Renal cortical epithelial cell (primary cell): ENCODE measurements around the gene PPT2. TPM values are rescaled to one million over a fixed set of nuclear protein-coding genes. Genes with fewer than 3 reads are reported as not detected.

Experiments used
- DNase-seq: peaks from one replicate; pipeline ENCODE4 v3.0.0-alpha.2; 2011; ENCODE audit warnings: low read depth
- total RNA-seq: library from RNA; depleted of rRNA; stranded (reverse); fragments of >200 nt; gene quantifications from 2 replicates; pipeline ENCODE4 v1.2.3, GENCODE V29; 2014

Gene PPT2
- total RNA-seq, 1 donor from 2014 or later = 48.7 TPM

DNA sequence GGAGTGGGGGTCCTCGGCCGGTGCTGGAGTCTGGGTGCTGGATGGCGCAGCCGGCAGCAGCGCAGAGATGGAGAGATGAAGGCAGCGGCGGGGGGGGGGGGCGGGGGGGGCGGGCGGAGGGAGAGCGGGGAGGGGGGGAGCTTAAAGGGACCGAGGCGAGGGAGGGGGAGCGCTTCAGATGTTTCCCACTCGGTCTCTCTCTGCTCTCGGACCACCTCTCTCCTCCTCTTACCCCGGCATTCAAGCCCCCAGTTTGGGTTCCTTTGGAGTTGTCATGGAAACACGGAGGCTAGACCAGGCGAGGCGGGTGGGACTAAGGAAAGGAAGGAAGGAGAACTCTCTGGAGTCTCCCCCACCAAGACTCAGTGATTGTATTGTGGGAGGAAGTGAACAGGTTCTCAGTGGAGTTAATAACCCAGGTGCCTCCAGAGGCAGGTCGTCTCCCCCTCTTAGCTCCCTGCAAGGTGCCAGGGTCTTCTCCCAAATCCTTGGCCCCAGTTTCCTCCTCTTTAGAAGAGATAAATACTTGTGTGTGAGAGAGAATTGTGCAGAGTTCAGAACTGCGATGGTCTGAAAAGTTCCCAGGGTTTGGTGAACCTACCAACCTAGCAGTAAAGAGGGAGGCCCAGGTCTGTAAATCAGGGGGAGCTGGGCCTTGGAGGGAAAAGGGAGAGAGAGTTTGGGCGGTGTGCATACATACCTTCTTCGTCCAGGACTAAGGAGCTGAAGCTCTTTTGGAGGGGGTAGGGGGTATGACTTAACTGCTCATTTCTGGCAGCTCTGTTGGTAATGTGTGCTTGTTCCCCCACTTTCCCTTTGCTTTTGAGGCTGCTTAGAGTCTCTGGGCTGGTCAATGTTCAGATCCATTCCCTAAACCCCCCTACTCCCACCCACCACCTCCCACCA lies 1.8 kb upstream of the PPT2 start, which contains the start of gene PRRT1:
TSS of gene PRRT1 (minus strand) at position 77 of the 906 bp plus-strand sequence. CDS start 112 bp downstream, outside the sequence.
- DNase-seq = no peak

DNA sequence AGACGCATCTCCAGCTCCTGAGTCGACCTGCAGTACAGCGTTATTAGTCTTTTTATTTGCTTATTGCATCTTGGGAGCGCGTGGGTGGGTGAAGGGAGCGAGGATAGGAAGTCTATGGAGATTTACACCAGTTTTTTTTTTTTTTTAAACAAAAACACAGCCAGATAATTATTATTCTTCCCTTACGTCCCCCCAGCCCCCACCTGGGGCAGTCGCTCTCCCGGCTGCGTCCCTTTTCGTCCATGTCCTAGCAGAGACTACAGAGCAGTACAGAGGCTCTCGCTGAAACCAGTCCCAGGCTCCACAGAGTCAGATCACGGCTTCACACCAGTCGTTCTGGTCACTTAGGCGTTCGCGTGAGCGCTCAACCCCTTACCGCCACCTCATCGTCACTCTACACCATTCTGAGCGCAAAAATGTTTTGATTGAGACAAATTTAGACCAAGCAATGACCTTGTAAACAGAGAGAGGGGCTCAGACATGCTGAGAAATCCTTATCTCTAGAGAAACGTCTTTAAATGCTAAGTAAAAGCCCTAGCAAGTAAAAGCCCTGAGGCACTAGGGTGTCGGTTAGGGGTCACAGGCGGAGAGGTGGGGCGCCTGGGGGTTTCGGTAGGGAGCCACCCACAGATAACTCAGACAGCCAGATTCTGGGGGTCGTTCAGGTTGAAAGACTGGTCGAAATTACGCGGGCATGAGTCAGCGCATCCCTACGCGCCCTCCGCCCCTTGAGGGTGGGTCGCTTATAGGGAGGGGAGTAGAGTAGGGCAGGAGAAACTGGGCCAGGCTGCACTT lies 975 bp upstream of the PPT2 start:
- DNase-seq = peak; percentile 24

- DNase-seq = peak; percentile 68
These were observed 697 bp downstream of the PPT2 start for GRCh38 chr6:32154514-32155161.

DNA sequence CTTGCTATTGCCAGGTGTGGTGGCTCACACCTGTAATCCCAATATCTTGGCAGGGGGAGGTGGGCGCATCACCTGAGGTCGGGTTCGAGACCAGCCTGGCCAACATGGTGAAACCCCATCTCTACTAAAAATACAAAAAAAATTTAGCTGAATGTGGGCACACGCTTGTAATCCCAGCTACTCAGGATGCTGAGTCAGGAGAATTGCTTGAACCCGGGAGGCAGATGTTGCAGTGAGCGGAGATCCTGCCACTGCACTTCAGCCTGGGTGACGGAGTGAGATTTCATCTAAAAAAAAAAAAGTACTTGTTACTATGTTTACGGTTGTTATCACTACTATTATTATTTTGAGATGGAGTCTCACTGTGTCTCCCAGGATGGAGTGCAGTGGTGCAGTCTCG lies 3.0 kb downstream of the PPT2 start:
- DNase-seq = no peak

DNA sequence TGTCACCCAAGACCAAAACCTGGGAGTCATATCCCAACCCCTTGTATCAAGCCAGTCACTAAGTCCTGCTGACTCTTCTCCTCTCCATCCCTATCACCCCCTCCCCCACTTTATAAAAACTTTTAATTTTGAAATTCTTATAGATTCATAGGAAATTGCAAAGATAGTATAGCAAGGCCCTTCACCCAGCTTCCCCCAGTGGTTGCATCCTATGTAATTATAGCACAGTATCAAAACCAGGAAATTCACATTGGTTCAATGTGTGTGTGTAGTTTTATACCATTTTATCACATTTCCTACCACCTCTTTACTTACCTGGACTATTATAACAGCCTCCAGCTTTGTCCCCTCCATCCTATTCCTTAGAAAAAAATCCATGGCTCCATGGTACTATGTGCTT lies 4.1 kb downstream of the PPT2 start:
- no peak for DNase-seq

DNA sequence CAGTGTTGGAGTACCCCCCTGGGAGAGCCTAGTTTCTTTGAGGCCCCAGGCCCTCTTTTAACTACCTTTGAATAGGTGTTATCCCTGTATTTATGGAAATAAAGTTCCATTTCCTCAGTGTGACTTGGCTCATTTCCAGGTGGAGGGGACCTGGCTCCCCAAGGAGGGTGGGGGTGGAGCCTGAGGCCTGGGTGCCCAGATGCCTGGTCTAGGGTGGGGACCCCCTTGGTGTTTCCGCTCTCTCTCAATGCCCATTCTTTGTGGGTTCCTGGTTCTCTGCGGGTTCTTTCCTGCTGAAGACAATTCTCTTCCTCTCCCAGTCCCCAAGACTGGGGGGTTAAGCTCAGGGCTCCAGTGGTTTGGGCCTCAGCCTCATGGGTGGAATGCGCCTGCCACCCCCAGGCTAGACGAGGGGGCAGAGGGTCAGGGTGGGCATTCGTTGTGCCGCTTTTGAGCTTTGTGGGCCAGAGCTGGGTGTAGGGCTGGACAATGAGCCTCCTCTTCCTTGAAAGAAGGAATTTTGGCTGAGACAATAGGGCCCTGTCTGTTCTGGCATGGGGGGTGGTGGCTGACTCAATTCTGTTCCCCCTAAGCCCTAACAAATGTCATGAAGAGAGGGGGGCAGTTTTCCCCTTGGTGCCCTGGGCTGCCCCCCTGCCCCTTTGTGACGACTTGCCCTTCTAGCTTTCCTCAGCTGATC lies 9.8 kb downstream of the PPT2 start:
- DNase-seq = no peak

GRCh38 chr6:32164295-32164694 lies 10.4 kb downstream of the PPT2 start, which contains the start of gene EGFL8:
EGFL8 (plus strand) TSS chr6:32164595; CDS start chr6:32166166, 1,571 bp downstream.
- no peak for DNase-seq

GRCh38 chr6:32166411-32167061 lies 12.6 kb downstream of the PPT2 start:
- DNase-seq = no peak

DNA sequence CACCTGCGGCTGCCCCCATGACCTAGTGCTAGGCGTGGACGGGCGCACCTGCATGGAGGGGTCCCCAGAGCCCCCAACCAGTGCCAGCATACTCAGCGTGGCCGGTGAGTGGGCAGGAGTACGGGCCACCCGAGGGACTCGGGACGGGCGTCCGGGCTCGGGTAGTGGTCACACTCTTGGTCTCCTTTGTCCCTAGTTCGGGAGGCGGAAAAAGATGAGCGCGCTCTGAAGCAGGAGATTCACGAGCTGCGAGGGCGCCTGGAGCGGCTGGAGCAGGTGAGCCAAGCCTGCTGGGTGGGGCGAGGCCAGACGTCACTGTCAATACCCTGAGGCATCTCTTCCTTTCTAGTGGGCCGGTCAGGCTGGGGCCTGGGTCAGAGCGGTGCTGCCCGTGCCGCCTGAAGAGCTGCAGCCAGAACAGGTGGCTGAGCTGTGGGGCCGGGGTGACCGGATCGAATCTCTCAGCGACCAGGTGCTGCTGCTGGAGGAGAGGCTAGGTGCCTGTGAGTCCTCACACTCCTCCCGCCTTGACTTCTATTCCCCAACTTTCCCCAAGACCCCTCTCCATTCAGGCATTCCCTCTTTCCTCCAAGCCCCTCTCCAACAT lies 13.3 kb downstream of the PPT2 start:
- no peak for DNase-seq

DNA sequence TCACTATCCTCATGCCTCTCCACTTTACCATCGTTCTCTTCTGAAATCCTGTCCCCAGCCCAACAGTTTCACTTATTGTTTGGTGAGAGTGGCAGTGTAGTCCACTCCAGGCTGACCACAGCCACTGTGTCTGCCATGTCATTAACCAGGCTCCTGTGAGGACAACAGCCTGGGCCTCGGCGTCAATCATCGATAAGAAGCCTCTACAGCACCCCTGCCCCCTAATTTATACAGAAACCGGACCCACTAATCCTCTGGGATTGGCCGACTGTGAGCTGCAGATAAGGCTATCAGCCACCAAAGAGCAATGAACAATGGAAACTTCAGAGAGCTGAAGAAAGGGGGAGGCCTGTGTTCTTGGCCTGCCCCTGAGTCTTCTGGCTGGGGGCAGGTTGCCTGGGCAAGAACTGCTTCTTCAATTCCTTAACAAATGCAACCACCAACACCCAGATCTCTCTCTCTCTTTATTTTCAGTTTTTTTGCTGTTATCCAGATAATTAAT lies 13.9 kb downstream of the PPT2 start:
- DNase-seq = no peak

DNA sequence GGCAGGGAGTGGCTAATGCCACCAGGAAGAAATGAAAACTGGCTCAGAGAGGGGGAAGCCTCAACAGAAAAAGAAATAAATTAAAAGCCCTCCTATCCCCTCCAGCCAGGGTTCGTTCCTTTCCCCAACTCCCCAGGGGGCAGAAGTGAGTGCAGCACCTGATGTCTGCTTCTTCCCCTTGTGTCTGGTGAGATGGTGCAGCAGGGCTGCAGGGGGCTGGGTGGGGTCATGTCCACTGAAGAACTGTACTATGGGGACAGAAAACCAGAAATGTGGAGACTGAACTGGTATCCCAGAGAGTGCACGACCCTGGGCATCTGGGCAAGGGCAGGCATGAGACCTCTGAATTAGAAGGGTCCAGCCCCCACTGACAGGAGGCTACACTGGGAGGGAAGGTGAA lies 14.4 kb downstream of the PPT2 start:
- DNase-seq = no peak

DNA sequence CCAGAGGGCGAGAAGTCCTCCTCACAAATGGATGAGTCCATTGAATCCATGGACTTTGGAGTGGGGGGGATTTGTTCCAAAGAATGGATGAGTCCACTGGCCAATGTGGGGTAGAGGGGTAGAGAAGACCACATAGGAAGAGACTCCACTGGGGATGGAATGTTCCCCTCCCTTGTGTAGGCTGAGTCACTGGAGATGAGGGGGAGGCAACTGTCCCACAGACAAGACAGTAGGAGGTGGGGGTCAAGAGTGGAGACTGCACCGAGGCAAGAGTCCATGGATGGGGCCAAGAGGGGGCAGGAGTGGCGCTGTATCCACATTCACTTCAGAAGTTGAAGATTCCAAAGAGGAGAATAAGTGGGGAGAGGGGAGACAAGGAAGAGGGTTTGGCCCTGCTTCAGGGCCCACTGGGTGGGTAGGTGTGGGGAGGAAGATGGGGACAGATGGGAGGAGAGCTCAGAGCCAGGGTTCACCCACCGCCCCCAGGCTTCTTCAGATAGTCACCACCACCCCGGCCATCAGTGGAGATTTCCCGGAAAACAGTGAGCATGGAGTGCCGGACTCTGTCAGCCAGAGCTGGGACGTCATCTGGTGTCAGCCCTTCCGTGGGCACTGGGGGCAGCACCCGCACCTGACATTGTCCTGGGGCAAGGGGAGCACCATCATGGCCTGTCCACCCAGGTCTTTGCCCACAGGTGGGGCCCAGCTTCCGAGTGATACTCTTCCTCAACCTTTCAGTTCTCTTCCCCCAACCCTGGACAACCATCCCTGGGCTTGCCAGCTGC lies 15.1 kb downstream of the PPT2 start:
- DNase-seq = no peak

DNA sequence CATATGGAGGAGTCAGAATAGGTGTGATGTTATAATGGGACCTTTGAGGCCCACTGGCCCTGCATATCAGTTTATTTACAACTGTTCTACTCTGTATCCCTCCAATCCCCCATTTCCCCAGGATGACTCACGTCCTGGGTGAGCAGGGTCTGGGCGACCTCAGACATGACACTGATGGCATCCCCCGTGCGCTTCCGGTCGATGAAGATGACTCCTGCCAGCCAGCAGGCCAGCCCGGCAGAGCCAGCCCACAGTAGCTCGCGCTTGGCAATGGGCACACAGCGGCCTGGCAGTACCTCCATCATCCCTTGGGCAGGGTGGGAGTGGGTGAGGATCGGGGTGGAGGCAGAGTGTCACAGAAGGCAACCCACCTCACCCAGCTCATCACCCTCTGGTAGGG lies 16.4 kb downstream of the PPT2 start:
- no peak for DNase-seq

DNA sequence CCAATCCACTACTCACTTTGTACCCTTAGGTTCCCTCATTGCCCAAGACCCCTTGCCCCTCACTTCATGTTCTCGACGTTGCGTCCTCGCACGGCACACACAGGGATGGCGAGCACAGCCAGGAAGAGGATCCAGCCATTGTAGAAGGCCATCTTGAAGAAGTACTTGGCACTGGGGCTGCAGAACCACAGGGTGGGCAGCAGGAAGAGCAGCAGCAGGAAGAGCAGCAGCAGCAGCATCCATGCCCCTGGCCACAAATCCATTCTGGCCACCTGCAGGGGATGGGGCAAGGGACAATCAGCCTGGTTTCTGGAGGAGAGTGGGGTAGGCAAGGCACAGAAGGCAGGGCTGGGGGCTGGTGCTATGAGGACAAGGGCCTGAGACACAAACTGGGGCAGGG lies 17.3 kb downstream of the PPT2 start:
- no peak for DNase-seq

DNA sequence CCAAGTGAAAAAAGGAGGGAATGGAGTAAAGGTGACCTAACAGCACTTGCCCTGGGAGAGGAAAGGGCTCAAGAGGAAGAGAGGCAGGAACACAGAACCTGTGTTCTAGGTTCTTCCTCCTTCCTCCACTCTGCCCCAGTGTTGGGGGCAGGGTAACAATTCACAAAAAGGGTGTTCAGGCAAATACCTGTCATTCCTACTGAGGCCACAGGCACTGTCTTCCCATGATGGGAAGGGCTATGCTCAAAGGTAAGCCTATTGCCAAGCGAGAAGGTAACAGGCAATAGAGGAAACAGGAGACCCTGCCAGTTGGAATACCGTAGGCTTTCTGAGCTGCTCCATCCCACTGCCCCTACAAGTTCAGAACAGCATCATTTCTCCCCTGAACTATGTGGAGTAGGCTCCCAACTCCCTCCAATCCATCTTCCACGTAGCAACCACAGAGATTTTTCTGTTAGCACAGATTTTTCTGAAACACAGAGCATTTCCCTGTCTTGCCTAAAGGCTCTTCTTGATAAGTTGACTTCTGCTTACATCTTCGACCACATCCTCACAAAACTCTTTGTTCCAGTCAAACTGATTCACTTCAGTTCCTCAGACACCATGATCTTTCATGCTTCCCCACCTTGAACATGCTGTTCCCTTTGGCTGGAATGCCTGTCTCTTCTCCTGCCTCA lies 19.2 kb downstream of the PPT2 start:
- DNase-seq = no peak

- no peak for DNase-seq
These were observed 20.5 kb downstream of the PPT2 start for GRCh38 chr6:32174416-32174815.

- DNase-seq = no peak
These were observed 21.4 kb downstream of the PPT2 start for GRCh38 chr6:32175322-32175710.

- DNase-seq = peak; percentile 91
These were observed 22.0 kb downstream of the PPT2 start, which contains the start of gene AGPAT1 for GRCh38 chr6:32175711-32176475. AGPAT1 (minus strand) TSS chr6:32176084; CDS start chr6:32171496, 4,588 bp downstream.
